ENCODE results near the gene NPW. TPM values are rescaled to one million over a fixed set of nuclear protein-coding genes. Genes with fewer than 3 reads are reported as not detected.

NPW gene
- total and polyA plus RNA-seq, 2 of the 8 experiments (the other 6 are each of a cell fraction or from before 2014, with no cell fraction given), result 4.0 to 10.3 TPM

DNA sequence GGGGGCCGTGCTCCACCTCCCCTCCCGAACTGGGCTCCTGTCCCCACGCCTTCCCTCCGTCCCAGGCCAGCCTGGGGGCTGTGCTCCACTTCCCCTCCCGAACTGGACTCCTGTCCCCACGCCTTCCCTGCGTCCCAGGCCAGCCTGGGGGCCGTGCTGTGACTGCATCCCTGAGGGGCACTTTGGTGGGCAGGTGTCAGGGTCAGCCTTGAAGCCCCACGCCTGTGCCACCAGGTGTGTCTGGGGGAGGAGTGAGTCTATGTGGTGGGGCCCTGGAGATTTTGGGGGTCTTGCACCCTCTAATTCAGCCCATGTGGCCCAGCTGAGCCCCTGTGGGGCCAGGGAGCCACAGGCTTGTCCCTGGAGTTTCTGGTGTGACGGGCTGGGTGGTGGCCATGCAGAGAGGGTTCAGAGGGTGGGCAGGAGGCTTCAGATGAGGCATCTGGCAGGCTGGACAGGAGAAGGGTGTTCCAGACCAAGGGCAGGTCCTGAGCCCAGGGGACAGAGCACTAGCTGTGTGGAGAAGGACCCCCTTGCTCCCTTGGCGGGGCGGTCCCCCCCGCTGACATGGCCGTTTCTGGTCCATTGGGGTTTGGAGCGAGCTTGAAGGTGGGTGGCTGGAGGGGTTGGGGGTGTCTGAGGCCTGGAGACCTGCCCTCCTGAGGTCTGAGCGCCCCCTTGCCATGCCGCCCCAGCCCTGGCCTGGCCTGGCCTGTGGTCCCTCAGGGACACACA lies 15.3 kb downstream of the NPW start:
- Histone ChIP-seq H3K56ac (replicated peaks; ENCODE audit: insufficient read length, low read depth, low read length) (no peak overlapping the region), H3K4me2 (ENCODE audit: insufficient read depth in 1 of 2, low read depth in 2 of 2, low read length in 2 of 2) (no peak overlapping the region)
- TF ChIP-seq RXRA (IDR thresholded peaks at IDR 0.05; ENCODE audit: insufficient read depth, low read depth, low read length), result no peak
- no peak for TF ChIP-seq GTF2F1 (IDR thresholded peaks at IDR 0.05; ENCODE audit: borderline replicate concordance, low read depth, low read length)
- no peak for TF ChIP-seq EGR1 (IDR thresholded peaks at IDR 0.05; ENCODE audit: borderline replicate concordance, low read depth, low read length)
- no peak for TF ChIP-seq SIRT6 (IDR thresholded peaks at IDR 0.05; ENCODE audit: low read length)
- TF ChIP-seq CTCF (IDR thresholded peaks at IDR 0.05; ENCODE audit: control extremely low read depth in 1 of 3, insufficient read depth in 1 of 3, low read depth in 1 of 3, low read length in 3 of 3), result no peak
- TF ChIP-seq TEAD4 (IDR thresholded peaks at IDR 0.05; ENCODE audit: low read depth, low read length), result no peak
- TF ChIP-seq HDAC2 (IDR thresholded peaks at IDR 0.05; ENCODE audit: borderline replicate concordance in 1 of 2, low read depth in 2 of 2, low read length in 2 of 2), result no peak
- TF ChIP-seq EP300 (IDR thresholded peaks at IDR 0.05; ENCODE audit: borderline replicate concordance in 1 of 2, low read depth in 2 of 2, low read length in 2 of 2), result no peak
- TF ChIP-seq TAF7 (optimal IDR thresholded peaks at IDR 0.05; ENCODE audit: borderline replicate concordance, low read depth, low read length), result no peak

More for the DNA sequence above, 15.3 kb downstream of the NPW start:
- no peak overlapping the region for H3K4me3 ChIP-seq (ENCODE audit: extremely low read depth in 1 of 4, insufficient read depth in 2 of 4, low read depth in 3 of 4, low read length in 4 of 4)
- no peak overlapping the region for H2BK15ac ChIP-seq (ENCODE audit: low read length)
- no peak overlapping the region for H2BK20ac ChIP-seq (ENCODE audit: low read length)
- H3K14ac ChIP-seq (ENCODE audit: insufficient read length), result no peak overlapping the region
- FAIRE-seq (no peak), DNase-seq (ENCODE audit: low read depth in 1 of 2, low spot score in 2 of 2) (no peak)
- no peak overlapping the region for H2BK5ac ChIP-seq (ENCODE audit: low read depth, low read length)
- H3K9ac ChIP-seq (replicated peaks in 1 of 4; ENCODE audit: extremely low read depth in 1 of 4, low read depth in 3 of 4, low read length in 3 of 4), result no peak overlapping the region
- H4K20me1 ChIP-seq (replicated peaks in 1 of 2; ENCODE audit: control insufficient read depth in 1 of 2, insufficient read depth in 2 of 2, low read length in 2 of 2), result peaks cover 0 to 2% of the 10 kb centered on the region in 2 experiments
- H2BK120ac ChIP-seq (replicated peaks; ENCODE audit: low read depth, low read length), result no peak overlapping the region
- H3K27me3 ChIP-seq (replicated peaks in 1 of 4; ENCODE audit: control insufficient read depth in 3 of 4, extremely low read depth in 1 of 4, insufficient read depth in 3 of 4, low read length in 3 of 4), result no peaks in the 10 kb centered on the region
- H3K36me3 ChIP-seq (ENCODE audit: control insufficient read depth in 2 of 4, insufficient read depth in 4 of 4, low read length in 3 of 4), result no peaks in the 10 kb centered on the region
- no peak overlapping the region for H3K27ac ChIP-seq (ENCODE audit: low read depth, low read length)
- no peak overlapping the region for H4K5ac ChIP-seq (ENCODE audit: insufficient read length, low read depth, low read length)
- H3K23me2 ChIP-seq (ENCODE audit: low read depth, low read length), result no peaks in the 10 kb centered on the region
- no peak overlapping the region for H3K23ac ChIP-seq (ENCODE audit: insufficient read length)
- H2AFZ ChIP-seq (ENCODE audit: low read length), result no peak overlapping the region
- H3K79me2 ChIP-seq (ENCODE audit: control insufficient read depth in 1 of 2, insufficient read depth in 2 of 2, low read length in 2 of 2), result no peaks in the 10 kb centered on the region
- no peak overlapping the region for H4K8ac ChIP-seq (ENCODE audit: extremely low read depth, insufficient read depth, low read length)
- H2AK5ac ChIP-seq (ENCODE audit: low read depth, low read length), result no peak overlapping the region
- H3K9me3 ChIP-seq (ENCODE audit: insufficient read depth in 2 of 2, low read depth in 1 of 2, low read length in 1 of 2), result no peaks in the 10 kb centered on the region
- ChIA-PET POLR2A (ENCODE audit: partially characterized antibody) (interaction anchor here (0.7 to 2.1 kb wide), 5 partner anchors 13 to 117 kb away, joined by 3 to 5 read pairs (median 4); partner anchors contain the start of genes NTHL1, RPS2 and TSC2), CTCF (ENCODE audit: partially characterized antibody) (interaction anchor here (0.9 to 1.4 kb wide), 4 partner anchors 12 to 37 kb away, joined by 3 to 6 read pairs (median 4); no protein-coding TSS in a partner anchor)
- no peak overlapping the region for H3K4ac ChIP-seq (replicated peaks; ENCODE audit: insufficient read length, low read depth, low read length)
- H3K79me1 ChIP-seq (ENCODE audit: low read depth, low read length), result no peaks in the 10 kb centered on the region
- peaks cover 0 to 5% (median 0%) of the 10 kb centered on the region in 4 experiments; a peak in 4 of 7 replicates for H3K4me1 ChIP-seq (replicated peaks in 1 of 4; ENCODE audit: control insufficient read depth in 3 of 4, insufficient read depth in 4 of 4, low read length in 3 of 4)
- WGBS, 2 experiments (ENCODE audit: extremely low coverage in 1 of 2, insufficient coverage in 1 of 2, insufficient read length in 1 of 2, insufficient replicate concordance in 2 of 2, low coverage in 1 of 2, low lambda C conversion rate in 2 of 2, missing lambda C conversion rate in 1 of 2), result 88% methylated on average over 12 of the region's 17 CpGs; no CpG with 5 or more reads in 1 of the 2 experiments
- no peak overlapping the region for H4K91ac ChIP-seq (replicated peaks; ENCODE audit: insufficient read length, low read length)
- no peak overlapping the region for H3K18ac ChIP-seq (ENCODE audit: extremely low read depth, low read length)
- no peak overlapping the region for H2BK12ac ChIP-seq (ENCODE audit: low read depth, low read length)
